Measurements from ENCODE around the gene GRPEL2.
A peak's percentile ranks its signal among the peaks of the same experiment; 100 is the strongest.

The GRPEL2 gene

DNA sequence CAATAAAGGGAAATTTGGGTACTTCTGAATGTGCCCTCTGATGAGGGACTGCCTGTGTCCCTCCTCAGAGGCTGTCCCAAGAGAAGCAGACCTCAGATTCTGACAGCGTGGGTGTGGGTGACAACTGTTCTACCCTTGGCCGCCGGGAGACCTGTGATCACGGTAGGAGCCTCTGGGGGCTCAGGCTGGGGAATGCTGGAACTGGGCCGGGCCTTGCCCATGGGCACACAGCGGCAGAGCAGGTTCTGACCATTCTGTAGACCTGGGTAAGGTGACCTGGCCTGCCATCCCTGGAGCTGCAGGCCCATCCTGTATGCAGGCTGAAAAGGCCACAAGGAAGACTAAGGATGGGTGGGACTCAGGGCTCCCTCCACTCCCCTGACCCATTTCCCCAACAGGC, 29.5 kb upstream of the GRPEL2 start:
- intact Hi-C loops (cut with DNase I), result loop anchor here (10.0 kb wide), 1 partner anchor 59 kb away; the partner anchor contains the start of gene IL17B

GRCh38 chr5:149317281-149318048, 27.8 kb upstream of the GRPEL2 start:
- peak in 26 of 42 donors; percentile 18 to 74 (median 41) for DNase-seq
- intact Hi-C loops (cut with DNase I), result loop anchor here (10.0 kb wide), 1 partner anchor 57 kb away; the partner anchor contains the start of gene IL17B

More for the DNA sequence above, 29.5 kb upstream of the GRPEL2 start:
- DNase-seq, result no peak

DNA sequence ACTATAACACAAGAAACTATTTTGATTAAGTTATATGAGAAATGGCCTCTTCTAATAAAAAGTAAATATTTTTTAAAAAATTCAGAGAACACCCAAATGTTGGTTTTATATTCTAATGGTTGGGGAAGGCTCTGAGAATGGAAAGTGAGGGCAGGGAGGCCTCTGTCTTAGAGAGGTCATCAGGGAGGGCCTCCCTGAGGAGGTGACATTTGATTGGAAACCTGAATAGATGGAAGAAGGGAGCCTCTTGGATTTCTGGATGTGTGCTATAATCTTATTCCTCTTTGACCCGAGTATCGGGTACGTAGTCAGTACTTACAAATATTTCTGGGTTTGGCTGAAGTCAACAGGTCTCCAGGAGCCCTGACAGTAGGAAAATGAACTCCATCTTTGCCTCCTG, 26.1 kb upstream of the GRPEL2 start:
- intact Hi-C loops (cut with DNase I), result loop anchor here (10.0 kb wide), 1 partner anchor 56 kb away; the partner anchor contains the start of gene IL17B
- DNase-seq, result no peak

DNA sequence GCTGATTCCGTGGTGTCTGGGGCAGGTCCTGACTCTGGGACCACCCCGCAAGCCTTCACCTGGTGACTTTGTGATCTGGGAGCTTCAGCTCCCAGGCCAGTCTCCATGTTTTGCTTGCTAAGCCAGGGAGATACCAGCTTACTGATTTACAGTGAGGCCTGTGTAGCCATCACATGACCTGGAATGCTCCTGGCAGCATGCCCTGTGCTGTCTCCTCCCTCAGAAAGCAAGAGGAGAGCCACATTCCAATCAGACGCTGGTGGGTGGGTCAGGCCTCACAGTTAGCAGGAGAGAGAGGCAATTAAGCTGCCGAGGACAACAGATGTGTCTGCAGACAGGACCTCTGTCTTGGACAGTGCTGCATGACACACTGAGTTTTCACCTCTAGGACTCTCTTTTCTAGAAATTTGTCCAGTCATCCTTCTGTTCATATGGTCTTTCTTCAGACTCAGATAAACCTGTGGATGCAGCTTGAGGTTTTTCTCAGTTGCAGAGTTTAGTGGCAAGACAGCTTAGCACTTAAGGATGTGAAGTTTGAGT, 24.4 kb upstream of the GRPEL2 start:
- peak in 38 of 42 donors; percentile 15 to 75 (median 52) for DNase-seq

GRCh38 chr5:149322518-149322917, 22.8 kb upstream of the GRPEL2 start:
- intact Hi-C loops (cut with DNase I), result no loop called here
- no peak for DNase-seq

More for the DNA sequence above, 24.4 kb upstream of the GRPEL2 start:
- intact Hi-C loops (cut with DNase I), result no loop called here

DNA sequence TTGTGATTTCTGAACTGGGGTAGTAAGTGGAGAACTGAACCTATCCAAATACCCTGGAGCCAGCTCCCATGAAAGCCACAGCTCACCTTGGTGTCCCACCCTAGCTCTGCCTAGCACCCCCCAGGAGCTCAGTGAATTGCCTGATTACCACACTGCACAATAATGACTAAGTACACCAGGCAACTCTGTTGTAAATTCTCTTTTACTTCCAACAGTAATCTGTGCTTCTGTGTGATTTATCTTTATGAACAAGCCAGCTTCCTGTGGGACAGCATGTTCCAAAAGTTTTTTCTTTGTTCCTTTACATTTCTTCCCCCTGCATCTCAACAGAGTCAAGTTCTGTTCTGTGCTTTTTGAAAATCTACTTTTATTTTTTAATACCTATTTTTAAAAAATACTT, 22.1 kb upstream of the GRPEL2 start:
- intact Hi-C loops (cut with DNase I), result no loop called here
- DNase-seq, result no peak

DNA sequence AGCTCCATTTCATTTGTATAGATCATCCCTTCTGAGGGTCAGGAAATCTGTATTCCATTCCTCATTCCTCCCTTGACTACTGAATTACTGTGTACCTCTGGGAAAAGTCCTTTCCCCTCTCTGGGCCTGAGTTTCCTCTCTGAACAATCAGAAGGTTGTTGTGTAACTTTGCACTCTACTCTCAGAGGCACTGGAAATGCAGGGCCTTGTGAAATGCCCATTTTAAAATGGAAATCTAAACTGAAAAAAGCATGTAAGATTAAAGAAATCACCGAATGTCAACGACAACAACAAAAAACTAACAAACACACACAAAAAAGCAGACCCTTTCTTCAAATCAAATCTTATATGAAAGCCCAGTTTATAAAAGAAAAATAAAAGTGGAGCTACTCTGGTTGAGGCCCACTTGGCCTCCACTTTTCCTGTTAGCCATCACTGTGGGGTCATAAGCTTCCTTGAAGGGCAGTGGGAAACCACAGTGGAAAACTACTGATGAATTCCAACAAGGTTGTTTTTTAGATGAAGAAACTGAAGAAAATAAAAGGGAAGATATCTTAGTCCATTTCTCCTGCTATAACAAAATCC, 21.6 kb upstream of the GRPEL2 start:
- intact Hi-C loops (cut with DNase I), result no loop called here
- DNase-seq, result no peak

DNA sequence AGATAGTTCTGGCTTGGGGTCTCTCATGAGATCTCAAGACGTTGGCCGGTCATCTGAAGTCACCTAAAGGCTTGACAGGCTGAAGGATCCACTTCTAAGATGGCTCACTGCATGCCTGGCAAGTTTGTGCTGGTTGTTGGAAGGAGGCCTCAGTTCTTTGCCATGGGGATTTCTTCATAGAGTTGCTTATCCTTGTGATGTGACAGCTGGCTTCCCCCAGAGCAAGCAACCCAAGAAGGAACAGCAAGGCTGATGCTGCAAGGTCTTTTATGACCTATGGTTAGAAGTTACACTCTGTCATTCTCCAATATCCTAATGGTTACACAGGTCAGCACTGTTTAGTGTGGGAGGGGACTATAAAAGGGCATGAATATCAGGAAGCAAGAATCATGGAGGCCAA, 20.7 kb upstream of the GRPEL2 start:
- intact Hi-C loops (cut with DNase I), result no loop called here
- DNase-seq, result no peak

DNA sequence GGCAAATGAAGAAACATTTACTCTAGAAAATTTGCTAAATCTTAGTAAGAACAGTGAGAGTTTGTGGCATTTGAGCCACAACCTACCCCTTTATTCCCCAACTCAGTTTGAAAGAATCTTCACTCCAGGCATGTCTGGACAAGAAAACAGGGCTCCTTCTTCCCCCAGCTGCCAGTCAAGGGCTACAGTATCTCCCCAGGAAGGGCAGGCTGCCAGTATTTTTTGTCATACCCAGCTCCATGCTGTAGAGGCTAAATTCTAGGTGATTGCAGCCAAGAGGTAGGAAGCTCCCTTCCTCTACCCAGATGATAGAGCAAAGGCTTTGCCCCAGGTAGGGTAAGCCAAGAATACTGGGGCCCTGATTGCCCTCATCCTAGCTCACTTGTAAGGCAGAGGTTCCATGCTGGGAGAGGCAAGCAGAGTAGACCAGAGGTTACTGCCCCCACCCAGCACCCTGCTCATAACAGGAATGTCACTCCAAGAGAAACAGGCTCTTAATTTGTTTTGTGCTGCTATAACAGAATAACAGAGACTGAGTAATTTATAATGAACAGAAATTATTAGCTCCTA, 20.0 kb upstream of the GRPEL2 start:
- intact Hi-C loops (cut with DNase I), result no loop called here
- DNase-seq, result no peak

- no peak for DNase-seq
- intact Hi-C loops (cut with DNase I), result no loop called here
Measured at GRCh38 chr5:149325894-149326293, 19.4 kb upstream of the GRPEL2 start.

DNA sequence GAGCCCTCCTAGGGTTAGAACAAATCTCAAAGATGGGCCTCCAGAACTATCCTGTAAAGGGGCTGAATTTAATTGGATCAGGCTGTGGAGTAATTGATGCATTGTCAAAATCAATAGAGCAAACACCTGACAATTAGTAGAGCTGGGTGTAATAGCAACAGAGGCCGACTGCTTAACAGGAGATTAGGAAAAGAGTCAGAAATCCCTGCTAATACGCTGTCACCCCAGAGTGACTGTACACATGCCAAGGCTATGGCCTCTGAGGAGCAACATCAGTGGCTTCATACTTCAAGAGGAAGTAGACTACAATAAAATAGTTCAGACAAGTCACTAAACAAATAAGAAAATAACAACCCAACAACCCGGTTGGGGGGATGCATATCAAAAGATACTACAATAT, 18.7 kb upstream of the GRPEL2 start:
- intact Hi-C loops (cut with DNase I), result no loop called here
- no peak for DNase-seq

DNA sequence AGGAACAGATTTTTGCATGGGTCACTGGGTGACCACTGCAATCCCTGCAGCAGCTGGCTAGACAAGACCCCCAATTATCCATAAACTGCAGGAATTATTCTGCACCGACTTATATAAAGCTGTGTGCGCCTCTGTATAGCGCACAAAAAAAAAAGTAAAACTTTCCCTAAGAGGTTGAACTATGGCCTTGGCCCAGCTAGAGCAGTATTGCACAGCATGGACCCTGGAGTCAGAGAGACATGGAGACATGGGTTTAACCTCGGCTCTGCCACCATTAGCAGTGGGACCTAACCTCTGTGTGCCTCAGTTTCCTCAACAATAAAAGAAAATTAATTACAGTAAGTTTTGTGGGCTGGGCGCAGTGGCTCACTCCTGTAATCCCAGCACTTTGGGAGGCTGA, 17.1 kb upstream of the GRPEL2 start:
- DNase-seq, result no peak
- intact Hi-C loops (cut with DNase I), result no loop called here

DNA sequence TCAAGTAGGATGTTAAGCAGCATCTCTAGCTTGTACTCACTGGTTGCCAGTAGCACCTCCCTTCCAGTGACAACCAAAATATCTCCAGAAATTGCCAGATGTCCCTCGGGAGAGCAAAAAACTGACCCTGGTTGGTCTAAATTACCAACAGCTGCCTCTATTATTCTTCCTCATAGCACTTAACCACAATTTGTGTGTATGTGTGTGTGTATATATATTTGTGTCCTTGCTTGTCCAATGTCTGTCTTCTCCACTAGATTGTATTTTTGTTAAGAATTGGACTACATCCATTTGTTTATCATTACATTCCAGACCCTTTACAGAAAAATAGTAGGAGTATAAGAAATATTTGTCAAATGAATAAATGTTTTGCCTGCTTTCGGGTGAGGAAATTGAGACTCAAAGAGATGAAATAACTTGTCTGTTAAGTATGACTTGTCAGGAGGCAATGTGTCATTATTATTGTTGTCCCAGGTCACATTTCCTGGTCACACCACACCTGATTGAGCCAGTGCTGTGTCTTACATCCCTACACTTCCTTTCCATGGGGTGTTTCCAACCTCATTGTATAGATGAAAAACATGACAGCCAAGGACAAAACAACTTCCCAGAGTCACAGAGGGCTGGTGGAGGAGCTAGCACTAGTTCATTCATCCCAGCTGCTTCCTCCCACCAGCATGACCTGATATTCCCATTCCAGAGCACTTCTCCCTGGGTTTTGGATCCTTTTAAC, 11.4 kb upstream of the GRPEL2 start:
- intact Hi-C loops (cut with DNase I), result no loop called here
- DNase-seq, result no peak

GRCh38 chr5:149337736-149338135, 7.6 kb upstream of the GRPEL2 start:
- no peak for DNase-seq
- intact Hi-C loops (cut with DNase I), result no loop called here

GRCh38 chr5:149338364-149338763, 6.9 kb upstream of the GRPEL2 start:
- DNase-seq, result no peak
- intact Hi-C loops (cut with DNase I), result no loop called here

DNA sequence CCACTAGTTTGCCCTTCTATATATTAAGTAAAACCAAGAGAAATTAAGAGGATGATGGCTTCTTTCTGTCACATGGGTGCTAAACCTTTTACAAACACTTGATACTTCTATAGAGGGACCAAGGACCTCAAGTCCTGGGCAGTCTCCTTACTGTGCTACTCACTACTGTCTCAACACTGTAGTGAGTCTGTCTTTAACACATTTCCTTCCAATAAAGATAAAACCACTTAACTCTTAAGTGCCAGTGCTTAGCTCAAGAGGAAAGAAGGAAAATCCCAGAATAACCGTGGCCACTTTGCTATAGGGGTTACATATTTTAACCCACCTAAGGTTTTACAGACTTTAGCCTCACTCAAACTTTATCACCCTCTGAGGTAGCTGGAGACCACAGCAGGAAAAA, 4.4 kb upstream of the GRPEL2 start:
- intact Hi-C loops (cut with DNase I), result no loop called here
- no peak for DNase-seq

DNA sequence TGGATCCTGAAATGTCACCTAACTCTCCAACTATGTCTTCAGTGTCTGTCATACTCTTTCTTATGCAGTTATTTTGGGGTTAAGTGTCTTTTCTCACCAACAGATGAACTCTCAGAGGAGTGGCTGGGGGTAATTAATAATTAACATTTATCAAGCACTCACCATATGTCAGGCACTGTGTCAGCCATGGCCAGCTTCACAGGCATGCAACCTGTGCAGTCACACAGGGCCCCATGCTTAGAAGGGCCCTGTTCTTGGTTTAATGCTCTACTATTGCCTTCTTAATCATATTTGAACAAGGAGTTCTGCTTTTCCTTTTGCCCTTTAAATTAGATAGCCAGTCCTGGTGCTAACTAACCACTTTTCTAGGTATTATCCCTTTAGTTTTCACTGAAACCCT, 3.4 kb upstream of the GRPEL2 start:
- DNase-seq, result no peak

GRCh38 chr5:149344151-149344550, 1.1 kb upstream of the GRPEL2 start:
- DNase-seq, result no peak
- intact Hi-C loops (cut with DNase I), result no loop called here

More for the DNA sequence above, 3.4 kb upstream of the GRPEL2 start:
- intact Hi-C loops (cut with DNase I), result no loop called here

GRCh38 chr5:149345892-149346222, 558 bp downstream of the GRPEL2 start:
- intact Hi-C loops (cut with DNase I), result no loop called here
- DNase-seq, result peak in 9 of 42 donors; percentile 17 to 50 (median 34)

DNA sequence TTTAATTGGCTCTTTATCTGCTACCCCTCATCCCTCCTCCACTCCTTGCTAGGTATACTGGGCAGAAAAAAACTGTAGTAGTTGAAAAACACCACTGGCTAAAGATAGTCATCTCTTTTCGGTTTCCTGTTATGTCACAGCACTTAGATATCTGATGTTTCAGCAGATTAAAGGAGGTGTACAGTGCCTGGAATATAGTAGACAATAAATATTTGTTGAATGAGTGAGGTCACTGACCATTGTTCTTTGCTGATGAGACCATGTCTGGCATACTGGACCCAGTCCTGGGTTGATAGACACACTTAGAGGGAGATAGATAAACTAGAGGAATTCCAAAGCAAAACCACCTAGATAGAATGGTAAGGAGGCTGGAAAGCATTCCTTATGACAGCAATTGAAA, 3.2 kb downstream of the GRPEL2 start:
- intact Hi-C loops (cut with DNase I), result no loop called here
- no peak for DNase-seq

Measured in head of caudate nucleus (tissue), 42 donors.